ENCODE results near the gene CBLC. TPM values are rescaled to one million over a fixed set of nuclear protein-coding genes. Genes with fewer than 3 reads are reported as not detected.

CBLC gene
- total RNA-seq, 1 experiment from 2014 or later, result 0.80 TPM

DNA sequence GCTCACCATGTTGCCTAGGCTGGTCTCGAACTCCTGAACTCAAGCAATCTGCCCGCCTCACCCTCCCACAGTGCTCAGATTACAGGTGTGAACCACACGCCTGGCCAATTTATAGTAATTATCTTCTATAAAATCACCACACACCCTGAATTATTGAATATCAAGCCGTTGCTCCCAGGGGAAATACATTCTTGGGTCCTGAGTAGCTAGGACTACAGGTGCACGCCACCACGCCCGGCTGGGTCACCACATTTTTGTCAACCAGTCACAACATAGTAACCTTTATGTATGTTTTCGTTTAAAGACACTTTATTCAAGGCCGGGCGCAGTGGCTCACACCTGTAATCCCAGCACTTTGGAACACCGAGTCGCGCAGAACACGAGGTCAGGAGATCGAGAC, 8.3 kb downstream of the CBLC start:
- no TSS peak for BruUV-seq (replicated peaks)
- H3K27me3 ChIP-seq (ENCODE audit: control insufficient read depth, insufficient read depth, low read length), result no peaks in the 10 kb centered on the region
- no peaks in the 10 kb centered on the region for H3K36me3 ChIP-seq (ENCODE audit: control insufficient read depth, insufficient read depth, low read length)
- in situ Hi-C loops (cut with HindIII; ENCODE audit: low pct_unique_long_range_greater_than_20kb, low sequenced_read_pairs) (no loop called here), intact Hi-C loops (cut with micrococcal nuclease; ENCODE audit: unreplicated experiment) (no loop called here)
- no peak for TF ChIP-seq SIN3A (IDR thresholded peaks at IDR 0.05; ENCODE audit: borderline replicate concordance, insufficient read depth, low read depth, low read length)
- TF ChIP-seq, protein P1, sequence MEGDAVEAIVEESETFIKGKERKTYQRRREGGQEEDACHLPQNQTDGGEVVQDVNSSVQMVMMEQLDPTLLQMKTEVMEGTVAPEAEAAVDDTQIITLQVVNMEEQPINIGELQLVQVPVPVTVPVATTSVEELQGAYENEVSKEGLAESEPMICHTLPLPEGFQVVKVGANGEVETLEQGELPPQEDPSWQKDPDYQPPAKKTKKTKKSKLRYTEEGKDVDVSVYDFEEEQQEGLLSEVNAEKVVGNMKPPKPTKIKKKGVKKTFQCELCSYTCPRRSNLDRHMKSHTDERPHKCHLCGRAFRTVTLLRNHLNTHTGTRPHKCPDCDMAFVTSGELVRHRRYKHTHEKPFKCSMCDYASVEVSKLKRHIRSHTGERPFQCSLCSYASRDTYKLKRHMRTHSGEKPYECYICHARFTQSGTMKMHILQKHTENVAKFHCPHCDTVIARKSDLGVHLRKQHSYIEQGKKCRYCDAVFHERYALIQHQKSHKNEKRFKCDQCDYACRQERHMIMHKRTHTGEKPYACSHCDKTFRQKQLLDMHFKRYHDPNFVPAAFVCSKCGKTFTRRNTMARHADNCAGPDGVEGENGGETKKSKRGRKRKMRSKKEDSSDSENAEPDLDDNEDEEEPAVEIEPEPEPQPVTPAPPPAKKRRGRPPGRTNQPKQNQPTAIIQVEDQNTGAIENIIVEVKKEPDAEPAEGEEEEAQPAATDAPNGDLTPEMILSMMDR (IDR thresholded peaks at IDR 0.05), result no peak
- TF ChIP-seq, protein P2, sequence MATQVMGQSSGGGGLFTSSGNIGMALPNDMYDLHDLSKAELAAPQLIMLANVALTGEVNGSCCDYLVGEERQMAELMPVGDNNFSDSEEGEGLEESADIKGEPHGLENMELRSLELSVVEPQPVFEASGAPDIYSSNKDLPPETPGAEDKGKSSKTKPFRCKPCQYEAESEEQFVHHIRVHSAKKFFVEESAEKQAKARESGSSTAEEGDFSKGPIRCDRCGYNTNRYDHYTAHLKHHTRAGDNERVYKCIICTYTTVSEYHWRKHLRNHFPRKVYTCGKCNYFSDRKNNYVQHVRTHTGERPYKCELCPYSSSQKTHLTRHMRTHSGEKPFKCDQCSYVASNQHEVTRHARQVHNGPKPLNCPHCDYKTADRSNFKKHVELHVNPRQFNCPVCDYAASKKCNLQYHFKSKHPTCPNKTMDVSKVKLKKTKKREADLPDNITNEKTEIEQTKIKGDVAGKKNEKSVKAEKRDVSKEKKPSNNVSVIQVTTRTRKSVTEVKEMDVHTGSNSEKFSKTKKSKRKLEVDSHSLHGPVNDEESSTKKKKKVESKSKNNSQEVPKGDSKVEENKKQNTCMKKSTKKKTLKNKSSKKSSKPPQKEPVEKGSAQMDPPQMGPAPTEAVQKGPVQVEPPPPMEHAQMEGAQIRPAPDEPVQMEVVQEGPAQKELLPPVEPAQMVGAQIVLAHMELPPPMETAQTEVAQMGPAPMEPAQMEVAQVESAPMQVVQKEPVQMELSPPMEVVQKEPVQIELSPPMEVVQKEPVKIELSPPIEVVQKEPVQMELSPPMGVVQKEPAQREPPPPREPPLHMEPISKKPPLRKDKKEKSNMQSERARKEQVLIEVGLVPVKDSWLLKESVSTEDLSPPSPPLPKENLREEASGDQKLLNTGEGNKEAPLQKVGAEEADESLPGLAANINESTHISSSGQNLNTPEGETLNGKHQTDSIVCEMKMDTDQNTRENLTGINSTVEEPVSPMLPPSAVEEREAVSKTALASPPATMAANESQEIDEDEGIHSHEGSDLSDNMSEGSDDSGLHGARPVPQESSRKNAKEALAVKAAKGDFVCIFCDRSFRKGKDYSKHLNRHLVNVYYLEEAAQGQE (IDR thresholded peaks at IDR 0.05; ENCODE audit: insufficient read depth in 1 of 2, low read depth in 2 of 2, low read length in 1 of 2), result no peak
- TF ChIP-seq POLR2AphosphoS5 (IDR thresholded peaks at IDR 0.05; ENCODE audit: low read depth, low read length), result no peak
- no peak for TF ChIP-seq TCF7L2 (IDR thresholded peaks at IDR 0.05; ENCODE audit: low read depth, low read length)
- ChIA-PET CTCF (no interaction called here), POLR2A (interaction anchor here (0.7 kb wide), 1 partner anchor 181 kb away, joined by 5 read pairs; no protein-coding TSS in a partner anchor)
- DNase-seq (ENCODE audit: low read depth, low spot score) (no peak), ATAC-seq (no peak)
- no peak overlapping the region for H3K27ac ChIP-seq (ENCODE audit: low read length)
- H3K4me1 ChIP-seq (ENCODE audit: control insufficient read depth, insufficient read depth, low read length), result no peaks in the 10 kb centered on the region
- H3K4me3 ChIP-seq (ENCODE audit: low read depth in 2 of 2, low read length in 2 of 2), result no peak overlapping the region
- no peaks in the 10 kb centered on the region for H3K9me3 ChIP-seq (ENCODE audit: control insufficient read depth, insufficient read depth, low read depth, low read length)

DNA sequence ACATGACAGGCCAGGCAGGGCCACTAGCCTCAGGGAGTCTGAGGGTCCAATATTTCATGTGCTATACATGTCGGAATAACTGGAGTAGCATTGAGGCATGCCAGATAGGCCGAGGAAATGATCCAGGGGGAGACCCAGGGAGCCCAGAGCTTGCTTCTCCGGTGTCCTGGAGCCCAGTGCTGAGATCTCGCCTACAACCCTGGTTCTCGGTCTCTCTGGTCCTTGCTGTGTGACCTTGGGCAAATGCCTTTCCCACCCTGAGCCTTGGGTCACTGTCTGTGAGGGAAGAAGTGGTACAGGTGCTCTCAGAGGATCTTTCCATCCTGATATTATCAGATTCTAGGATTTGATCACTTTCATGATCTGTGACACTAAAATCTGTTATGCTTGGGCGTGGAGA, 11.3 kb downstream of the CBLC start:
- Histone ChIP-seq H3K4me3 (ENCODE audit: low read depth in 2 of 2, low read length in 2 of 2) (no peak overlapping the region), H3K36me3 (ENCODE audit: control insufficient read depth, insufficient read depth, low read length) (no peaks in the 10 kb centered on the region), H3K27me3 (ENCODE audit: control insufficient read depth, insufficient read depth, low read length) (no peaks in the 10 kb centered on the region), H3K27ac (ENCODE audit: low read length) (no peak overlapping the region), H3K9me3 (ENCODE audit: control insufficient read depth, insufficient read depth, low read depth, low read length) (no peaks in the 10 kb centered on the region), H3K4me1 (ENCODE audit: control insufficient read depth, insufficient read depth, low read length) (no peaks in the 10 kb centered on the region)
- TF ChIP-seq TCF7L2 (IDR thresholded peaks at IDR 0.05; ENCODE audit: low read depth, low read length) (no peak), POLR2AphosphoS5 (IDR thresholded peaks at IDR 0.05; ENCODE audit: low read depth, low read length) (no peak), SIN3A (IDR thresholded peaks at IDR 0.05; ENCODE audit: borderline replicate concordance, insufficient read depth, low read depth, low read length) (no peak)
- intact Hi-C loops (cut with micrococcal nuclease; ENCODE audit: unreplicated experiment) (no loop called here), in situ Hi-C loops (cut with HindIII; ENCODE audit: low pct_unique_long_range_greater_than_20kb, low sequenced_read_pairs) (no loop called here)
- no TSS peak for BruUV-seq (replicated peaks)
- DNase-seq (ENCODE audit: low read depth, low spot score) (no peak), ATAC-seq (no peak)
- ChIA-PET POLR2A (interaction anchor here (0.7 kb wide), 1 partner anchor 57 kb away, joined by 10 read pairs; the partner anchor contains the start of gene NECTIN2), CTCF (no interaction called here)

DNA sequence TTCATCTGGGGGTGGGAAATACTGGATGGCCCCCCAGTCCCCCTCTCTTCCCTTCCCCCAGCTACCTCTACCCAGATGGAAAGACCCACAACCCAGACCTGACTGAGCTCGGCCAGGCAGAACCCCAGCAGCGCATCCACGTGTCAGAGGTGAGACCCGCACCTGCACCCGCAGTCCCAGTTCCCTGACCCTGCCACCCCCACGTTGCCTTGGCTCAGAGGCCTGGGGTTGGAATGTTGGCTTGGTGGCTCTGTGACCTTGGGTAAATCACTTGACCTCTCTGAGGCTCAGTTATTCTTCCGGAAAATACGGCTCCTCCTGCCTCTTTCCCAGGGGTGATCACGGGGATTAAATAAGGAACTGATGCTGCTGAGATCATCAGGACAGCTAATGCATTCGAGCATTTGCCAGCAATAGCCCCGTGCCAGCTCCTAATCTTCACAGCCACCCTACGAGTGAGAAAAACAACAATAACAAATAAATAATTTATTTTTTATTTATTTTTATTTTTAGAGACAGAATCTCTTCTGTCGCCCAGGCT, 12.3 kb downstream of the CBLC start:
- DNase-seq (ENCODE audit: low read depth, low spot score) (no peak), ATAC-seq (no peak)
- Histone ChIP-seq H3K4me1 (ENCODE audit: control insufficient read depth, insufficient read depth, low read length) (no peaks in the 10 kb centered on the region), H3K27me3 (ENCODE audit: control insufficient read depth, insufficient read depth, low read length) (no peaks in the 10 kb centered on the region), H3K36me3 (ENCODE audit: control insufficient read depth, insufficient read depth, low read length) (no peaks in the 10 kb centered on the region), H3K27ac (ENCODE audit: low read length) (no peak overlapping the region), H3K4me3 (ENCODE audit: low read depth in 2 of 2, low read length in 2 of 2) (no peak overlapping the region), H3K9me3 (ENCODE audit: control insufficient read depth, insufficient read depth, low read depth, low read length) (no peaks in the 10 kb centered on the region)
- ChIA-PET POLR2A (no interaction called here), CTCF (no interaction called here)
- in situ Hi-C loops (cut with HindIII; ENCODE audit: low pct_unique_long_range_greater_than_20kb, low sequenced_read_pairs) (no loop called here), intact Hi-C loops (cut with micrococcal nuclease; ENCODE audit: unreplicated experiment) (no loop called here)
- TF ChIP-seq, protein P1 (IDR thresholded peaks at IDR 0.05), result no peak
- no peak for TF ChIP-seq SIN3A (IDR thresholded peaks at IDR 0.05; ENCODE audit: borderline replicate concordance, insufficient read depth, low read depth, low read length)
- no peak for TF ChIP-seq TCF7L2 (IDR thresholded peaks at IDR 0.05; ENCODE audit: low read depth, low read length)
- TF ChIP-seq POLR2AphosphoS5 (IDR thresholded peaks at IDR 0.05; ENCODE audit: low read depth, low read length), result no peak
- TF ChIP-seq, protein P2 (IDR thresholded peaks at IDR 0.05; ENCODE audit: insufficient read depth in 1 of 2, low read depth in 2 of 2, low read length in 1 of 2), result no peak
- no TSS peak for BruUV-seq (replicated peaks)
